GM23338 (cell line): Measurements from ENCODE around the gene UQCRC1. TPM values are rescaled to one million over a fixed set of nuclear protein-coding genes. Genes with fewer than 3 reads are reported as not detected.

ENCODE experiments used
- ATAC-seq: fragments of 200-7000 bp; cut with Tn5 transposase; 3 replicates; pipeline ENCODE4 v1.9.1; 2020
- DNase-seq: peaks from one replicate; pipeline ENCODE4 v3.0.0-alpha.2; 2015; ENCODE audit warnings: low spot score
- H2AFZ ChIP-seq: fragments of 200-600 bp; sonication (generic); 2 replicates; pipeline ENCODE4 v1.8.0; 2016; ENCODE audit warnings: antibody characterized with exemption, mild to moderate bottlenecking, moderate library complexity
- H3F3A ChIP-seq: fragments of 200-600 bp; sonication (generic); replicated peaks from 2 replicates; pipeline ENCODE4 v1.8.0; 2017; ENCODE audit warnings: antibody characterized with exemption, mixed run types, low read depth
- H3K27ac ChIP-seq: fragments of 200-600 bp; sonication (generic); 2 replicates; pipeline ENCODE4 v1.6.1; 2016; ENCODE audit warnings: low read depth
- H3K27me3 ChIP-seq: fragments of 200-600 bp; sonication (generic); 2 replicates; pipeline ENCODE4 v1.8.0; 2016; ENCODE audit warnings: mild to moderate bottlenecking, mixed run types, moderate library complexity; ENCODE audit not compliant: insufficient read depth
- H3K36me3 ChIP-seq: fragments of 200-600 bp; sonication (generic); 2 replicates; pipeline ENCODE4 v1.8.0; 2016; ENCODE audit warnings: mild to moderate bottlenecking; ENCODE audit not compliant: insufficient read depth
- H3K4me1 ChIP-seq: fragments of 200-600 bp; sonication (generic); 2 replicates; pipeline ENCODE4 v1.8.0; 2016; ENCODE audit warnings: mild to moderate bottlenecking, moderate library complexity; ENCODE audit not compliant: insufficient read depth
- H3K4me2 ChIP-seq: fragments of 200-600 bp; sonication (generic); 2 replicates; pipeline ENCODE4 v1.7.1; 2017; ENCODE audit warnings: mixed run types
- H3K4me3 ChIP-seq: fragments of 200-600 bp; sonication (generic); 2 replicates; pipeline ENCODE4 v1.6.1; 2016; ENCODE audit warnings: mixed run types
- H3K79me2 ChIP-seq: fragments of 200-600 bp; sonication (generic); replicated peaks from 2 replicates; pipeline ENCODE4 v1.8.0; 2017; ENCODE audit warnings: mild to moderate bottlenecking; ENCODE audit not compliant: insufficient read depth
- H3K9me2 ChIP-seq: fragments of 200-600 bp; sonication (generic); 2 replicates; pipeline ENCODE4 v1.8.0; 2017; ENCODE audit not compliant: insufficient read depth
- H4K20me1 ChIP-seq: fragments of 200-600 bp; sonication (generic); replicated peaks from 2 replicates; pipeline ENCODE4 v1.8.0; 2017; ENCODE audit warnings: mild to moderate bottlenecking; ENCODE audit not compliant: insufficient read depth
- H3K27ac Mint-ChIP-seq: 2 replicates; pipeline ENCODE4 v1.8.0; 2020; ENCODE audit warnings: inconsistent platforms, mild to moderate bottlenecking, moderate library complexity, mixed read lengths
- H3K27me3 Mint-ChIP-seq: 3 replicates; pipeline ENCODE4 v1.8.0; 2022; ENCODE audit warnings: low read depth, mild to moderate bottlenecking, moderate library complexity, mixed read lengths, inconsistent platforms; ENCODE audit not compliant: insufficient read depth, poor library complexity
- H3K36me3 Mint-ChIP-seq: 3 replicates; pipeline ENCODE4 v1.8.0; 2021; ENCODE audit warnings: low read depth, mild to moderate bottlenecking, inconsistent platforms, moderate library complexity, mixed read lengths
- H3K4me1 Mint-ChIP-seq: 3 replicates; pipeline ENCODE4 v1.8.0; 2020; ENCODE audit warnings: mild to moderate bottlenecking, inconsistent platforms, mixed read lengths
- H3K4me3 Mint-ChIP-seq: 3 replicates; pipeline ENCODE4 v1.8.0; 2021; ENCODE audit warnings: moderate library complexity, mild to moderate bottlenecking, inconsistent platforms, mixed read lengths
- H3K9me3 Mint-ChIP-seq: 3 replicates; pipeline ENCODE4 v1.8.0; 2020; ENCODE audit warnings: moderate library complexity, mild to moderate bottlenecking, inconsistent platforms, mixed read lengths
- CREB1 ChIP-seq: fragments of 250-450 bp; sonication (Bioruptor Pico); IDR thresholded peaks from 2 replicates; pipeline ENCODE4 v1.5.0; 2020; ENCODE audit warnings: low read depth, mild to moderate bottlenecking, moderate library complexity
- CTCF ChIP-seq, 2 experiments: fragments of 200-600 bp in 1 of 2; sonication (generic) in 1 of 2; conservative IDR thresholded peaks; 2 replicates each; pipeline versions ENCODE4 v1.5.1 to v1.6.1; 2016 to 2017; ENCODE audit warnings: antibody characterized with exemption in 2 of 2, low read depth in 2 of 2, mild to moderate bottlenecking in 2 of 2, moderate library complexity in 1 of 2
- ETS1 ChIP-seq: IDR thresholded peaks from 2 replicates; pipeline ENCODE4 v1.6.1; 2016; ENCODE audit warnings: antibody characterized with exemption
- EZH2 ChIP-seq: fragments of 200-600 bp; sonication (generic); IDR thresholded peaks from one replicate; pipeline ENCODE4 v1.8.0; 2017; ENCODE audit warnings: antibody characterized with exemption, mild to moderate bottlenecking, low read depth; ENCODE audit not compliant: unreplicated experiment
- EZH2phosphoT487 ChIP-seq: fragments of 200-600 bp; sonication (generic); IDR thresholded peaks from one replicate; pipeline ENCODE4 v1.8.1; 2018; ENCODE audit warnings: antibody characterized with exemption; ENCODE audit not compliant: unreplicated experiment
- JUNB ChIP-seq: IDR thresholded peaks from one replicate; pipeline ENCODE4 v1.6.1; 2016; ENCODE audit warnings: antibody characterized with exemption; ENCODE audit not compliant: unreplicated experiment
- NANOG ChIP-seq: IDR thresholded peaks from 2 replicates; pipeline ENCODE4 v1.6.1; 2016; ENCODE audit warnings: antibody characterized with exemption, borderline replicate concordance
- POLR2AphosphoS5 ChIP-seq: IDR thresholded peaks from 2 replicates; pipeline ENCODE4 v1.6.1; 2016; ENCODE audit warnings: antibody characterized with exemption, low read depth
- REST ChIP-seq: IDR thresholded peaks from one replicate; pipeline ENCODE4 v1.6.1; 2018; ENCODE audit warnings: antibody characterized with exemption; ENCODE audit not compliant: unreplicated experiment
- STAT1 ChIP-seq: IDR thresholded peaks from one replicate; pipeline ENCODE4 v1.6.1; 2016; ENCODE audit warnings: antibody characterized with exemption; ENCODE audit not compliant: unreplicated experiment
- ZNF114 ChIP-seq: fragments of 250-450 bp; sonication (Bioruptor Pico); IDR thresholded peaks from 2 replicates; pipeline ENCODE4 v1.5.0; 2020; ENCODE audit warnings: mild to moderate bottlenecking, moderate library complexity
- ZNF331 ChIP-seq: fragments of 250-450 bp; sonication (Bioruptor Pico); IDR thresholded peaks from 2 replicates; pipeline ENCODE4 v1.5.0; 2020; ENCODE audit warnings: low read depth, mild to moderate bottlenecking, moderate library complexity
- polyA plus RNA-seq: library from polyadenylated mRNA; unstranded; fragments of >200 nt; fragmentation: Nextera tagmentation; extraction: Ambion mirVana; gene quantifications from 2 replicates; pipeline ENCODE4 v1.2.1, GENCODE V29; 2016
- total RNA-seq: library from RNA; depleted of rRNA; stranded (reverse); fragments of >200 nt; shearing (Covaris generic); gene quantifications from 2 replicates; pipeline ENCODE4 v1.2.3, GENCODE V29; 2014

Gene UQCRC1
- total and polyA plus RNA-seq, 2 experiments from 2014 or later, result 232 to 439 TPM

- no peak for TF ChIP-seq CTCF (conservative IDR thresholded peaks at IDR 0.05; ENCODE audit: low read depth in 2 of 2)
- no peak for TF ChIP-seq NANOG
- TF ChIP-seq ETS1, result no peak
- TF ChIP-seq EZH2, result no peak
- no peak for TF ChIP-seq REST
- no peak for TF ChIP-seq JUNB
- no peak for TF ChIP-seq EZH2phosphoT487
- TF ChIP-seq POLR2AphosphoS5, result no peak
- no peak for TF ChIP-seq ZNF331 (CRISPR knock-in tag)
- TF ChIP-seq ZNF114 (CRISPR knock-in tag), result no peak
- no peak for TF ChIP-seq CREB1
These were observed 45.4 kb downstream of the UQCRC1 start (continued) for GRCh38 chr3:48564022-48564421.

- Histone ChIP-seq H3K27ac (no peak within 1 kb of the TSS), H3K79me2 (no peaks in the 10 kb centered on the region), H3K36me3 (no peaks in the 10 kb centered on the region), H4K20me1 (no peaks in the 10 kb centered on the region), H3F3A (0 out of 2 replicates have a peak, but pooled peaks cover 3% of the 10 kb centered on the region), H3K9me2 (no peaks in the 10 kb centered on the region), H3K4me3 (no peak within 1 kb of the TSS), H3K4me2 (no peak within 1 kb of the TSS), H3K4me1 (peaks cover 19% of the 10 kb centered on the region; the same call in 1 of the 2 replicates), H2AFZ (no peak within 1 kb of the TSS), H3K27me3 (no peaks in the 10 kb centered on the region)
- no peaks in the 10 kb centered on the region; the same call in 1 of the 3 replicates for H3K9me3 Mint-ChIP-seq
- no peak; the same call in 2 of the 3 replicates for ATAC-seq
- H3K4me3 Mint-ChIP-seq, result no peak within 1 kb of the TSS
- peaks cover 36% of the 10 kb centered on the region for H3K4me1 Mint-ChIP-seq
- H3K27me3 Mint-ChIP-seq, result peaks cover 16% of the 10 kb centered on the region
- no peaks in the 10 kb centered on the region; the same call in 2 of the 3 replicates for H3K36me3 Mint-ChIP-seq
- DNase-seq, result no peak
- H3K27ac Mint-ChIP-seq, result peak within 1 kb of the TSS; percentile 31; the same call in 1 of the 2 replicates
- no peak for TF ChIP-seq STAT1
- no peak for TF ChIP-seq EZH2
- TF ChIP-seq JUNB, result no peak
- TF ChIP-seq CREB1, result no peak
- no peak for TF ChIP-seq POLR2AphosphoS5
- no peak for TF ChIP-seq ZNF331 (CRISPR knock-in tag)
- no peak for TF ChIP-seq ETS1
- no peak for TF ChIP-seq REST
These were observed 46.0 kb downstream of the UQCRC1 start, which contains the start of gene UCN2 for GRCh38 chr3:48563382-48563918. Gene UCN2, minus strand, starts transcription at chr3:48563781. Its CDS starts 657 bp downstream, at chr3:48563124.
